ENCODE results near the gene NCOR1.

NCOR1 gene

GRCh38 chr17:16108871-16109270 is 106.5 kb downstream of the NCOR1 start:
- in situ Hi-C loops (cut with HindIII; ENCODE audit: low pct_ligation_motif_present, low pct_unique_long_range_greater_than_20kb, low sequenced_read_pairs), result no loop called here
- DNase-seq, result no peak

- in situ Hi-C loops (cut with HindIII; ENCODE audit: low pct_ligation_motif_present, low pct_unique_long_range_greater_than_20kb, low sequenced_read_pairs), result no loop called here
- DNase-seq, result no peak
These were observed 106.9 kb downstream of the NCOR1 start for GRCh38 chr17:16108386-16108785.

- no peak for DNase-seq
- in situ Hi-C loops (cut with HindIII; ENCODE audit: low pct_ligation_motif_present, low pct_unique_long_range_greater_than_20kb, low sequenced_read_pairs), result no loop called here
These were observed 108.1 kb downstream of the NCOR1 start for GRCh38 chr17:16107165-16107770.

- in situ Hi-C loops (cut with HindIII; ENCODE audit: low pct_ligation_motif_present, low pct_unique_long_range_greater_than_20kb, low sequenced_read_pairs), result no loop called here
- no peak for DNase-seq
These were observed 109.0 kb downstream of the NCOR1 start for GRCh38 chr17:16106161-16106891.

- no peak for DNase-seq
- in situ Hi-C loops (cut with HindIII; ENCODE audit: low pct_ligation_motif_present, low pct_unique_long_range_greater_than_20kb, low sequenced_read_pairs), result no loop called here
These were observed 111.1 kb downstream of the NCOR1 start for GRCh38 chr17:16104189-16104588.

- in situ Hi-C loops (cut with HindIII; ENCODE audit: low pct_ligation_motif_present, low pct_unique_long_range_greater_than_20kb, low sequenced_read_pairs), result no loop called here
- no peak for DNase-seq
These were observed 113.9 kb downstream of the NCOR1 start for GRCh38 chr17:16101440-16101839.

GRCh38 chr17:16100737-16101400 is 114.5 kb downstream of the NCOR1 start:
- no peak for DNase-seq
- in situ Hi-C loops (cut with HindIII; ENCODE audit: low pct_ligation_motif_present, low pct_unique_long_range_greater_than_20kb, low sequenced_read_pairs), result no loop called here

- DNase-seq, result no peak
- in situ Hi-C loops (cut with HindIII; ENCODE audit: low pct_ligation_motif_present, low pct_unique_long_range_greater_than_20kb, low sequenced_read_pairs), result no loop called here
These were observed 123.6 kb downstream of the NCOR1 start for GRCh38 chr17:16091773-16092172.

GRCh38 chr17:16086957-16087356 is 128.4 kb downstream of the NCOR1 start:
- in situ Hi-C loops (cut with HindIII; ENCODE audit: low pct_ligation_motif_present, low pct_unique_long_range_greater_than_20kb, low sequenced_read_pairs), result no loop called here
- DNase-seq, result no peak

- in situ Hi-C loops (cut with HindIII; ENCODE audit: low pct_ligation_motif_present, low pct_unique_long_range_greater_than_20kb, low sequenced_read_pairs), result no loop called here
These were observed 130.2 kb downstream of the NCOR1 start for GRCh38 chr17:16085066-16085699.

GRCh38 chr17:16083223-16083622 is 132.1 kb downstream of the NCOR1 start:
- in situ Hi-C loops (cut with HindIII; ENCODE audit: low pct_ligation_motif_present, low pct_unique_long_range_greater_than_20kb, low sequenced_read_pairs), result no loop called here
- no peak for DNase-seq

More at GRCh38 chr17:16085066-16085699, 130.2 kb downstream of the NCOR1 start:
- DNase-seq, result no peak

GRCh38 chr17:16081507-16082087 is 133.7 kb downstream of the NCOR1 start:
- DNase-seq, result no peak
- in situ Hi-C loops (cut with HindIII; ENCODE audit: low pct_ligation_motif_present, low pct_unique_long_range_greater_than_20kb, low sequenced_read_pairs), result no loop called here

GRCh38 chr17:16080366-16080765 is 135.0 kb downstream of the NCOR1 start:
- in situ Hi-C loops (cut with HindIII; ENCODE audit: low pct_ligation_motif_present, low pct_unique_long_range_greater_than_20kb, low sequenced_read_pairs), result no loop called here
- DNase-seq, result no peak

GRCh38 chr17:16075949-16076348 is 139.4 kb downstream of the NCOR1 start:
- in situ Hi-C loops (cut with HindIII; ENCODE audit: low pct_ligation_motif_present, low pct_unique_long_range_greater_than_20kb, low sequenced_read_pairs), result no loop called here

GRCh38 chr17:16074423-16074822 is 140.9 kb downstream of the NCOR1 start:
- in situ Hi-C loops (cut with HindIII; ENCODE audit: low pct_ligation_motif_present, low pct_unique_long_range_greater_than_20kb, low sequenced_read_pairs), result no loop called here

More at GRCh38 chr17:16075949-16076348, 139.4 kb downstream of the NCOR1 start:
- DNase-seq, result no peak

GRCh38 chr17:16073845-16074244 is 141.5 kb downstream of the NCOR1 start:
- DNase-seq, result no peak
- in situ Hi-C loops (cut with HindIII; ENCODE audit: low pct_ligation_motif_present, low pct_unique_long_range_greater_than_20kb, low sequenced_read_pairs), result no loop called here

More at GRCh38 chr17:16074423-16074822, 140.9 kb downstream of the NCOR1 start:
- no peak for DNase-seq

GRCh38 chr17:16072031-16072430 is 143.3 kb downstream of the NCOR1 start:
- in situ Hi-C loops (cut with HindIII; ENCODE audit: low pct_ligation_motif_present, low pct_unique_long_range_greater_than_20kb, low sequenced_read_pairs), result no loop called here
- DNase-seq, result no peak

- in situ Hi-C loops (cut with HindIII; ENCODE audit: low pct_ligation_motif_present, low pct_unique_long_range_greater_than_20kb, low sequenced_read_pairs), result no loop called here
- no peak for DNase-seq
These were observed 147.0 kb downstream of the NCOR1 start for GRCh38 chr17:16068323-16068722.

- in situ Hi-C loops (cut with HindIII; ENCODE audit: low pct_ligation_motif_present, low pct_unique_long_range_greater_than_20kb, low sequenced_read_pairs), result no loop called here
- no peak for DNase-seq
These were observed 149.2 kb downstream of the NCOR1 start for GRCh38 chr17:16066125-16066524.

All from ACHN (cell line).